CD4-positive, alpha-beta T cell treated with Interleukin-2 at 100 ng/mL for 4 hours (primary cell): ENCODE data around the gene CACNA2D1.
"Not testable (repeated sequence)": the region's sequence is repeated elsewhere in the genome, so short reads cannot be mapped to it uniquely, and the experiment has no call there.

Experiments
- DNase-seq: peaks from one replicate; pipeline ENCODE4 v3.0.0-alpha.2; 2020; ENCODE audit warnings: low spot score

Gene CACNA2D1

GRCh38 chr7:82393076-82393839 is 50.3 kb downstream of the CACNA2D1 start:
- DNase-seq = no peak

GRCh38 chr7:82390936-82391335 is 52.6 kb downstream of the CACNA2D1 start:
- no peak for DNase-seq

GRCh38 chr7:82389876-82390275 is 53.7 kb downstream of the CACNA2D1 start:
- no peak for DNase-seq

GRCh38 chr7:82388138-82388537 is 55.4 kb downstream of the CACNA2D1 start:
- no peak for DNase-seq

GRCh38 chr7:82386571-82386970 is 57.0 kb downstream of the CACNA2D1 start:
- DNase-seq = not testable (repeated sequence)

- DNase-seq = no peak
Measured at GRCh38 chr7:82384779-82385178, 58.8 kb downstream of the CACNA2D1 start.

- no peak for DNase-seq
Measured at GRCh38 chr7:82384051-82384464, 59.5 kb downstream of the CACNA2D1 start.

GRCh38 chr7:82382276-82382675 is 61.3 kb downstream of the CACNA2D1 start:
- DNase-seq = no peak

- no peak for DNase-seq
Measured at GRCh38 chr7:82376739-82377138, 66.8 kb downstream of the CACNA2D1 start.

GRCh38 chr7:82375713-82376112 is 67.9 kb downstream of the CACNA2D1 start:
- no peak for DNase-seq

GRCh38 chr7:82375129-82375528 is 68.4 kb downstream of the CACNA2D1 start:
- no peak for DNase-seq

- no peak for DNase-seq
Measured at GRCh38 chr7:82373926-82374635, 69.5 kb downstream of the CACNA2D1 start.

- DNase-seq = no peak
Measured at GRCh38 chr7:82364671-82365070, 78.9 kb downstream of the CACNA2D1 start.

- no peak for DNase-seq
Measured at GRCh38 chr7:82364048-82364447, 79.5 kb downstream of the CACNA2D1 start.

GRCh38 chr7:82362129-82362706 is 81.4 kb downstream of the CACNA2D1 start:
- no peak for DNase-seq

- DNase-seq = no peak
Measured at GRCh38 chr7:82360591-82361368, 82.8 kb downstream of the CACNA2D1 start.

GRCh38 chr7:82359426-82359825 is 84.2 kb downstream of the CACNA2D1 start:
- no peak for DNase-seq

- no peak for DNase-seq
Measured at GRCh38 chr7:82358923-82359322, 84.7 kb downstream of the CACNA2D1 start.

GRCh38 chr7:82358009-82358578 is 85.5 kb downstream of the CACNA2D1 start:
- no peak for DNase-seq

- DNase-seq = no peak
Measured at GRCh38 chr7:82348251-82348650, 95.3 kb downstream of the CACNA2D1 start.

GRCh38 chr7:82347808-82348207 is 95.8 kb downstream of the CACNA2D1 start:
- DNase-seq = no peak

GRCh38 chr7:82345886-82346285 is 97.7 kb downstream of the CACNA2D1 start:
- no peak for DNase-seq
